GM19397 (cell line): ENCODE results near the gene ZNF618.

Source experiments
- ATAC-seq: cut with Tn5 transposase; IDR thresholded peaks from one replicate; pipeline ENCODE4 v1.9.1; 2021; ENCODE audit warnings: mild to moderate bottlenecking, moderate library complexity; ENCODE audit not compliant: unreplicated experiment

The ZNF618 gene

DNA sequence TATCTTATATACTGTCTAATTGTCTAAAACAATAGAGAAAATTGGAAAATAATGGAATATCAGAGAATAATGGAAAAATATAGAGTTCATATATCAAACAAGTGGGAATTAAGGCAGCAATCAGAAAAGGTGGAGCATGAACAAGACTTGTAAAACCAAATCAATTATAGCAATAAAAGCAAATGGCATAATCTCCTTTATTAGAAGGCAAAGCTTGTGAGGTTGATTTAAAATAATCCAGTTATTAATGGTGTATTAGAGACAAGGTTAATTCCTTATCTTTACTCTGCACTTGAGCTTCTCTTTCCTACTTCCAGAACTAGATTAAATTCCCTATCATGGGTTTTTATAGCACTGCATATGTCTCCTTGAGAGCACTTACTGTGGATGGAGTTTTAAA, 137.9 kb downstream of the ZNF618 start:
- no peak for ATAC-seq

GRCh38 chr9:114015607-114016006, 139.5 kb downstream of the ZNF618 start:
- no peak for ATAC-seq

GRCh38 chr9:114016101-114016500, 140.0 kb downstream of the ZNF618 start:
- ATAC-seq = no peak

DNA sequence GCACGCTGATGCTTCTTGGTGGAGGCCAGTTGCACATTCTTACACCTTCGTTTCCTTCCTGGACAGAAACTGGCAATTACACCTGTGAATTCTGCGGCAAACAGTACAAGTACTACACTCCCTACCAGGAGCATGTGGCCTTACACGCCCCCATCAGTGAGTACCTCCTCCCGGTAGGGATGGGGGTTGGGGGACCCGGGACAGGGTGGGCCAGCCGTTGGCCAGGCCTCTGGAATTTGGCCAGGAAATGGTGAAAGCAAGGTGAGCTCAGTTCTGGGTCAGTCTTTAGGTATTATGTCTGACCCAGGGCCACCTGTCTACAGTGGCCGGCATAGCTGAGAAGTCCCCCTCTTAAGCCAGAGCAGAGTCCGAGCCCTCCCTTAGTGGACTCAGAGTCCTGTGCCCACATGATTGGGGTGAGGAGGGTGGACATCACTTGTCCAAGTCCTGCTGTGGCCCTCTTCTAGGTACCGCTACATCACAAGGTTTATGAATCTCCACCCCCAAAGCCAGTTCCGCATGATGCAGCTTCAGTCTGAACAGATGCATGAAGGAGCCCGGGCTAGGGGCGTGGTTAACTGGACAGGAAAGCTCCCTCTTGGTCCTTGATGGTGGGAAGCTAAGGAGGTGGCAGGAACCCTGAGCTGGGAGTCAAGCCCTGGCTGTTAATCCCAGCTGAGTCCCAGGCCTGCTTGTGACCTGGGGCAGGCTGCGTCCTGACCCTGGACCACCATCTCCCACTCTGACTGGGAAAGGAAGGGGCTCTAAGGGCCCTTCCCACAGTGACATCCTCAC, 140.7 kb downstream of the ZNF618 start:
- no peak for ATAC-seq

GRCh38 chr9:114017741-114018715, 141.9 kb downstream of the ZNF618 start:
- no peak for ATAC-seq

- ATAC-seq = no peak
Measured at GRCh38 chr9:114021578-114021977, 145.5 kb downstream of the ZNF618 start.

- ATAC-seq = no peak
Measured at GRCh38 chr9:114023961-114024360, 147.9 kb downstream of the ZNF618 start.

GRCh38 chr9:114025196-114025753, 149.2 kb downstream of the ZNF618 start:
- ATAC-seq = no peak

DNA sequence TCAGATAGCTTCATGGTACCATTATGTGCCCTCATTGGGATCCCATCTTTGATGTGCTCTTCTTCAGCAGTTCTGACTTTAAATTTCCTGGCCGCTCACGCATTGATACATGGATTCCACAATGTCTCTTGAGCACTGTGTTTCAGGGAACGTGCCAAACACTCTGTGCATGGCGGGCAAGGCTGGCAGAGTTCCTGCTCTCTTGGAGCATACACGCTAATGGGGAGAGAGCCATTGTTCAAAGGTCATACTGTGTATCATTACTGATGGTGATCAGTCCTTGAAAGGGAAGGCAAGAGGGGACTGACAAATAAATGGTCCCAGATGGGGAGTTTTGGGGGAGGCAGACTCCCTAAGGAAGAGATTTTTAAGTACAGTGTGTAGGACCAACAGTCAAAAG, 149.7 kb downstream of the ZNF618 start:
- no peak for ATAC-seq

DNA sequence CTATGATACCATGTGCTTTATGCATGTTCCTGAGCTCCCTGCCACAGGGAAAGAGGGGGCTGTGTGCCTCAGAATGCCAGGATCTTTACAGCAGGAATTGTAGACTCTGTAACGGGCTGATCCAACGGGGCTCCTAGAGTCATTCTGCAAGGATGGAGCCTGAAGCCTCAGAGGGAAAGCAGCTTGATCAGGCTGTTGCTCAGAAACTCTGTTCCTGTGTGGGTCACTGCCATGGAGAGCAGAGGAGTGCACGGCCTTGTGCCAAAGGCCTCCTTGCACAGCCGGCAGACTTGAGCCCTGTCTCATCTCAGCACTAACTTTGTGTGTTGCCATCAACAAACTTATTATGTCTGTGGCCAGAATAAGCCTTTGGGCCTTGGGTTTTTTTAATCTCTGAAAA, 150.2 kb downstream of the ZNF618 start:
- ATAC-seq = no peak

DNA sequence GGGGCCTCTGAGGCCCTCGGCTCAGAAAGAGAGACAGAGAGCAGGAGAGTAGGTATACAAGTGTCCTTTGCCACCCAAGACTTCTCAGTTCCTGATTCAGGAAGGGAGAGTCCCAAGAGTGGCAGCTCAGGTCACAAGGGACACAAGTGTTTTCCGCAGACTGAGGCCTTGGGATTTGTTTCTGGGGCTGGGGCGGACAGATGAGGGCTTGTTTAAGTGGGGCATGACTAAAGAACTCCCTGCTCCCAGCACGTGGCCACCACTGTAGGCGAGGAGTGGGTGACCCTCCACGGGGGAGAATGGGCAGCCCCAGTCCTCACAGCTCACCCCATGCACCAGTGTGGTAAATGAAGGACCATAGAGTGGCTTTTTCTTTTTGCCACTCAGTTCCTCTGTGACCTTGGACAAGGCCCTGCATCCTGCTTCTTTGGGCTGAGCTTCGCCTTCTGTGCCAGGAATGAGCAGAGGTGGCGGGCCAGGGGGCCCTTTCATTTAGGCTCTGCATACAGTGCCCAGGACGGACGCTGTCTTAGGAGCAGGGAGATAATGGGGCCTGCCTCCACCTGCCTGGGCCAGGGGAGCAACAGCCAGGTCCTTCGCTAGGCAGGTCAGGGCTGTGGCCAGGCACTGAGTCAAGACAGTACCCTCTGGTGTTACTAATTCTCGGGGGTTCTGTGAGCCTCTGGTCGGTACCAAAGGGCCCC, 151.2 kb downstream of the ZNF618 start:
- no peak for ATAC-seq

GRCh38 chr9:114027863-114028465, 151.9 kb downstream of the ZNF618 start:
- no peak for ATAC-seq

DNA sequence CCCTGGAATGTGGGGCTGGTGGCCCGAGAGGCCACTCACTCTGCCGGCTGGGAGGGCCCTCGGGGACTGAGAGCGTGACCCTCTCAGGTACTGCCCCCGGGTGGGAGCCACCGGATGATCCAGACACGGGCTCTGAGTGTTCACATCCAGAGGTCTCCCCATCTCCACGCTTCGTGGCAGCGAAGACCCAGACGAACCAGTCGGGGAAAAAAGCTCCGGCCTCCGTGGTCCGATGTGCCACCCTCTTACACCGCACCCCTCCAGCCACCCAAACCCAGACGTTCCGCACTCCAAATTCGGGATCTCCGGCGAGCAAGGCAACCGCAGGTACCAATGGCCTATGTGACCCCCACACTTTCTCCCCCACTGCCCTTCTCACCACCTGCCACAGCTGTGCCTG, 152.5 kb downstream of the ZNF618 start:
- ATAC-seq = no peak

DNA sequence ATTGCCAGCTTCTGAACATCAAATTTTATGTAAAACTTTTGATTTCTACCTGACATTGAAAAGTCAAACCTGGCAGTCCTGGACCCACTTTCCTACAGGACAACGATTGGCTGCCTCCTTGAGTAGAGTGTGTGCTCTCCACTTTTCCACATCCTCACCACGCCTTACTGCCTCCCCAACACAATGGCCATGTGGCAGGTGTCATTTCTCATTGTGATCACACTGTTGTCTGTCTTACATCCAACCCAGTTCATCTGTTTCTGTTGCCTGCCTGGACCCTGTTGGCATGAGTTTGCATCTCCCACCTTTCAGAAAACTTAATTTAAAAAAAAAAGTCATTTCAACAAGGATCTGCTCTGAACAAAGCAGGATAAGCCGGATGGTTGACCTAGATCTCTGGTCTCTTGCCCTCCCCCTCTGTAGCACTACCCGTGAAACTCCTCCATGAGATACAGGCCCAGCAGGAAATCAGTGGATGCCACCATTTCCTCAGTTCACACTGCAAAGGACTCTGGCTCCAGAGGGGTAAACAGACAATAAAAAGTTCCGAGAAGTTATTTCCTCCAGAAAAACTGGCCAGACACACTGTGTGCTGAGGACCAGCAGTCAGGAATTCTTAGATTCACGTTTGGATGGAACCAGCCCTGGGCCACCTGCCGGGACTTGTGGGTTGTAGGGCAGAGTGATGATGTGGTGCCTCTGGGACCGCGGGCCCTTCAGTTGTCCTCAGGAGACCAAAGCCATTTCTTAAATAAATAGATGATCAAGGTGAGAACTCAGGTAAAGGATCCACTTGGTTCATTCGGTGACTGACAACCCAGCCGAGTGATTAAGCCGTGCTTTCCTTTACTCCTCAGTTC, 153.4 kb downstream of the ZNF618 start:
- ATAC-seq = no peak

DNA sequence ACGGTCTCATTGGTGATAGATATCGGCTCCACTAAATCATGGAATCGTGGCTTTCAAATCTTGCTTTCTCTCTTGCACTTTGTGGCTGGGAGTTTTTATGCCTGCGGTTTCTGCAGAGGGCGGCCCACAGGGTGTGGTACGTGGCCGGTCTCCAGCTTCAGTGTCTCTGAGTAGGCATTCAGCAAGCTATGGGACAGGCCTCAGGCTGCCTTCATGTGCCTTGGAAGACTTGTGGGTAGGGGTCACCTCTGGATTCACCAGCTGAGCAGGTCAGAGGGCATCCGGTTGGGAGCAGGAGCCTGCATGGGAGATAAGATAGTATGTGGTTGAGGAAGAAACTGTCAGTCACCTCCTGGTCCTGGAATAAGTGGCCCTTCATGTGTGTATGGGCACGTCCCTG, 154.3 kb downstream of the ZNF618 start:
- ATAC-seq = no peak

GRCh38 chr9:114031037-114031630, 155.0 kb downstream of the ZNF618 start:
- ATAC-seq = no peak

- ATAC-seq = no peak
Measured at GRCh38 chr9:114031948-114032840, 156.1 kb downstream of the ZNF618 start.

- ATAC-seq = no peak
Measured at GRCh38 chr9:114033397-114034103, 157.4 kb downstream of the ZNF618 start.
